Sigmoid colon (tissue), 7 donors: ENCODE measurements around the gene RNF144B. TPM values are rescaled to one million over a fixed set of nuclear protein-coding genes. Genes with fewer than 3 reads are reported as not detected.

ENCODE experiments used
- DNase-seq: peaks from one replicate; pipeline ENCODE4 v3.0.0-alpha.2; 2019
- H3K27ac ChIP-seq, 4 donors: fragments of 200-600 bp; sonication (generic); one replicate each; pipeline ENCODE4 v1.5.1; 2016 to 2019; ENCODE audit warnings: mild to moderate bottlenecking in 1 of 4
- H3K27me3 ChIP-seq, 3 donors: fragments of 200-600 bp; sonication (generic); one replicate each; pipeline ENCODE4 v1.5.1; 2019; ENCODE audit warnings: mild to moderate bottlenecking in 1 of 3
- H3K36me3 ChIP-seq, 4 donors: fragments of 200-600 bp; sonication (generic); one replicate each; pipeline ENCODE4 v1.5.1; 2016 to 2019
- H3K4me1 ChIP-seq, 4 donors: fragments of 200-600 bp; sonication (generic); one replicate each; pipeline ENCODE4 v1.5.1; 2017 to 2019
- H3K4me3 ChIP-seq, 4 donors: fragments of 200-600 bp; sonication (generic); one replicate each; pipeline ENCODE4 v1.5.1; 2017 to 2019; ENCODE audit warnings: mild to moderate bottlenecking in 2 of 4, moderate library complexity in 1 of 4
- H3K9me3 ChIP-seq, 4 donors: fragments of 200-600 bp in 3 of 4; sonication (generic) in 3 of 4; one replicate each; pipeline versions ENCODE4 v1.5.1 to v1.6.1; 2013 to 2019
- CTCF ChIP-seq, 4 experiments: fragments of 450-650 bp in 3 of 4; fragments of 200-600 bp in 1 of 4; IDR thresholded peaks; one replicate each; pipeline ENCODE4 v1.5.1; 2016 to 2019; ENCODE audit warnings: antibody characterized with exemption in 4 of 4, mild to moderate bottlenecking in 3 of 4, moderate library complexity in 2 of 4
- EP300 ChIP-seq, 4 donors: sonication (generic); formaldehyde crosslinking; IDR thresholded peaks; one replicate each; pipeline ENCODE4 v1.6.1; 2017; ENCODE audit warnings: antibody characterized with exemption in 4 of 4
- POLR2A ChIP-seq, 2 donors: fragments of 450-650 bp; IDR thresholded peaks; one replicate each; pipeline ENCODE4 v1.6.1; 2016; ENCODE audit warnings: antibody characterized with exemption in 2 of 2, mild to moderate bottlenecking in 2 of 2, moderate library complexity in 2 of 2
- POLR2AphosphoS5 ChIP-seq, 4 donors: sonication (generic); formaldehyde crosslinking; IDR thresholded peaks; one replicate each; pipeline ENCODE4 v1.6.1; 2017; ENCODE audit warnings: antibody characterized with exemption in 4 of 4
- WGBS, 2 donors: extraction: QIAGEN DNeasy Blood & Tissue Kit; methylation state at CpG; one replicate each; pipeline ENCODE4 v1.1.7; 2013; 5-methylcytosine and 5-hydroxymethylcytosine counted together
- intact Hi-C: fragments of 100-400 bp; cut with DNase I; formaldehyde crosslinking; loops from one replicate; pipeline ENCODE4 v1.15.1; 2023
- polyA plus RNA-seq, 3 donors: library from polyadenylated mRNA; stranded (reverse); fragments of 200-250 nt; gene quantifications; one replicate each; pipeline ENCODE4 v1.2.3, GENCODE V29; 2013
- total RNA-seq, 4 donors: library from RNA; depleted of rRNA; stranded (reverse); fragments of >200 nt; gene quantifications; one replicate each; pipeline ENCODE4 v1.1.0, GENCODE V29; 2016
- donor health status: healthy with polysubstance abuse.
- donor health status: Bipolar disorder and iron deficiency.
- donor health status: healthy.

Gene RNF144B
- total and polyA plus RNA-seq, 7 donors, result 1.2 to 14.8 (median 4.6) TPM

DNA sequence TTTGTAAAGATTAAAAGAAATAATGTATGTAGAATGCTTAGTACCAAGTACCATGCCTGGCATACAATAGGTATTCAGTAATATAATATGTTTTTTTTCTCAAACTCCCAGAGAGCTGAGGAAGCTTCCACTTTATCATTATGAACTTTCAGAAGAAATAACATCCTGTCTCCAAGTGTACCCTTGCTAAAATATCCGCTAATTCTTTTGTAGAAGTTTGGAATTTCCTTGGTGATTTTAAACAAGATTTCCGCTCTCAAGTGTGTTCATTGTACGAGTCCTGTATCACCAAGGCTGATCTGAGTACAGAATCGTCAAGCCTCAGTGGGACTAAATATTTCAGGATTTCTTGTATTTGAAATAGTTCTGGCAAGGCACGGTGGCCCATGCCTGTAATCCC is 16.1 kb upstream of the RNF144B start:
- Histone ChIP-seq H3K4me1 (no peaks in the 10 kb centered on the region), H3K9me3 (no peaks in the 10 kb centered on the region), H3K27me3 (no peaks in the 10 kb centered on the region), H3K4me3 (no peak overlapping the region), H3K36me3 (no peaks in the 10 kb centered on the region), H3K27ac (no peak overlapping the region)
- 88 to 90% methylated on average over 5 of the region's 5 CpGs for WGBS, 2 donors
- no peak for DNase-seq
- intact Hi-C loops, result no loop called here
- no peak for TF ChIP-seq EP300 (IDR thresholded peaks at IDR 0.05)
- no peak for TF ChIP-seq CTCF (IDR thresholded peaks at IDR 0.05)
- no peak for TF ChIP-seq POLR2A (IDR thresholded peaks at IDR 0.05)
- TF ChIP-seq POLR2AphosphoS5 (IDR thresholded peaks at IDR 0.05), result no peak

DNA sequence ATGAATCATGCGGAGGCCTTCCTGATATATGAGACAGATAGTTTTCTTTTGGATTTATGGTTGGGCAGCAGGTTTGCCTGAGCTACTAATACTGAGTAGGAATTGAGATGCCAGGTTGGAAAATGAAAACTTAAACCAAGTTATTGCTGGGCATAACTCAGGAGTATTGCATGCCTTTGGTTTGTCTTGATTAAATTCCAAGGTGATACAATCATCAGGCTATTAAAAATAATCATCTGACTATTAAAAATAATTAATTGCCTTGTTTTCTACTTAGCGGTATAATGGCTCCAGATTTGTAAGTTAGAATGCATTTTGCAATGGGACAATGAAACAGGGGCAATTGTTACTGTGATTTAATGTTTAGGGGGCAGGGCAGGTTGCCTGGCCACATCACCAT is 15.5 kb upstream of the RNF144B start:
- intact Hi-C loops, result no loop called here
- TF ChIP-seq CTCF (IDR thresholded peaks at IDR 0.05), result no peak
- TF ChIP-seq POLR2A (IDR thresholded peaks at IDR 0.05), result no peak
- no peak for TF ChIP-seq POLR2AphosphoS5 (IDR thresholded peaks at IDR 0.05)
- TF ChIP-seq EP300 (IDR thresholded peaks at IDR 0.05), result no peak
- Histone ChIP-seq H3K36me3 (no peaks in the 10 kb centered on the region), H3K4me1 (no peaks in the 10 kb centered on the region), H3K27ac (no peak overlapping the region), H3K9me3 (no peaks in the 10 kb centered on the region), H3K4me3 (no peak overlapping the region), H3K27me3 (no peaks in the 10 kb centered on the region)
- DNase-seq, result no peak
- WGBS, 2 donors, result 94 to 96% methylated on average over 2 of the region's 2 CpGs

GRCh38 chr6:18380158-18380836 is 6.9 kb upstream of the RNF144B start:
- no peaks in the 10 kb centered on the region for H3K36me3 ChIP-seq
- H3K9me3 ChIP-seq, result no peaks in the 10 kb centered on the region
- no peak overlapping the region for H3K27ac ChIP-seq
- 83 to 84% methylated on average over 4 of the region's 4 CpGs for WGBS, 2 donors
- DNase-seq, result no peak
- no peak for TF ChIP-seq CTCF (IDR thresholded peaks at IDR 0.05)
- no peak for TF ChIP-seq POLR2AphosphoS5 (IDR thresholded peaks at IDR 0.05)
- no peak for TF ChIP-seq POLR2A (IDR thresholded peaks at IDR 0.05)
- no peak for TF ChIP-seq EP300 (IDR thresholded peaks at IDR 0.05)
- no peak overlapping the region for H3K4me3 ChIP-seq
- H3K27me3 ChIP-seq, result no peaks in the 10 kb centered on the region
- no peaks in the 10 kb centered on the region for H3K4me1 ChIP-seq
- intact Hi-C loops, result no loop called here

DNA sequence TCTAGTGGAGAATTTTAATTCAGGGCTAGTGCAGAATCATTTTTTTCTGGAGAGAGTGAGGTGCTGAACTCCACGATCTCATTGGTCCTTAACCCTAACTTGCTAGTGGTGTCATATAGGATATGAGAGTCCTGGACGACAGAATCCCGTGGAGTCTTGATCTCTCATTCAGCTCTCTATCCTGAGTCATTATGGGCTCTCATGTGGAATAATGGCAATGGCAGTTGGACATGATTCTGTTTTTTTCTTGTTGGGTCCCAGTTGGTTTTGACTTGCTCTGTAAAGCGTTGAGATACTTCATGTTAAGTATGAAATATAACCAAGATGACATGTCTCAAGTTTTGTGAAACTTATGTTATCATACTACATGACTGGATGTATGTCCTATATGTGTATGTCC is 6.3 kb upstream of the RNF144B start:
- Histone ChIP-seq H3K4me1 (no peaks in the 10 kb centered on the region), H3K9me3 (no peaks in the 10 kb centered on the region), H3K36me3 (no peaks in the 10 kb centered on the region), H3K27me3 (no peaks in the 10 kb centered on the region), H3K4me3 (no peak overlapping the region), H3K27ac (no peak overlapping the region)
- intact Hi-C loops, result no loop called here
- no peak for DNase-seq
- WGBS, 2 donors, result 87 to 92% methylated on average over 4 of the region's 4 CpGs
- no peak for TF ChIP-seq POLR2AphosphoS5 (IDR thresholded peaks at IDR 0.05)
- TF ChIP-seq EP300 (IDR thresholded peaks at IDR 0.05), result no peak
- no peak for TF ChIP-seq POLR2A (IDR thresholded peaks at IDR 0.05)
- TF ChIP-seq CTCF (IDR thresholded peaks at IDR 0.05), result no peak

DNA sequence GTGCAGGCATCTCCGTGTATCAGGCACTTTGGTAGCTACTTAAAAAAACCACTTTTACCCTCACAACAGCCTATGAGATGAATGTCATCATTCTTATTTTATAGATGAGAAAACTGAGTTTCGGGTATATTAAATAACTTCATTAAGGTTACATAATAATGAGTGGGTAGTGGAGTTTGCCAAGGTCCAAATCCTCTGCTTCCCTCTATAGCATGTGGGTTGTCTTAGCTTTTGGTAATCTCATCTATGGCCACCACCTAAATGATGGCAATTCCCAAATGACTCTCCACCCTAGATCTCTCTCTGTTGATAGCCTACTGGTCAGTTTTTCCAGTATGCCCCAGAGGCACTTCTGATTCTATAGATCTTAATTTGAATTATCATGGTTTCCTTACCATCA is 3.7 kb upstream of the RNF144B start:
- intact Hi-C loops, result no loop called here
- DNase-seq, result no peak
- Histone ChIP-seq H3K27me3 (peaks cover 0 to 4% (median 0%) of the 10 kb centered on the region in 3 donors), H3K9me3 (no peaks in the 10 kb centered on the region), H3K27ac (no peak overlapping the region), H3K36me3 (no peaks in the 10 kb centered on the region), H3K4me3 (no peak overlapping the region), H3K4me1 (peaks cover 0 to 20% (median 16%) of the 10 kb centered on the region in 4 donors)
- 91 to 98% methylated on average over 2 of the region's 2 CpGs for WGBS, 2 donors
- no peak for TF ChIP-seq EP300 (IDR thresholded peaks at IDR 0.05)
- TF ChIP-seq CTCF (IDR thresholded peaks at IDR 0.05), result no peak
- TF ChIP-seq POLR2A (IDR thresholded peaks at IDR 0.05), result no peak
- no peak for TF ChIP-seq POLR2AphosphoS5 (IDR thresholded peaks at IDR 0.05)
